Bronchial epithelial cell (primary cell): ENCODE data around the gene CORO7. TPM values are rescaled to one million over a fixed set of nuclear protein-coding genes. Genes with fewer than 3 reads are reported as not detected.

ENCODE experiments used
- DNase-seq: peaks from one replicate; pipeline ENCODE4 v3.0.0-alpha.2; 2010; ENCODE audit warnings: low read depth
- FAIRE-seq: peaks from 2 replicates; lab custom pipeline; 2011; peaks lifted over from hg19 to GRCh38; lab: Jason Lieb, UNC
- H3K27me3 ChIP-seq: 2 replicates; pipeline ENCODE4 v1.5.1; 2011; ENCODE audit warnings: low read length; ENCODE audit not compliant: control insufficient read depth, insufficient read depth
- H3K36me3 ChIP-seq: 2 replicates; pipeline ENCODE4 v1.5.1; 2011; ENCODE audit warnings: low read length; ENCODE audit not compliant: control insufficient read depth, insufficient read depth
- H3K4me3 ChIP-seq: 2 replicates; pipeline ENCODE4 v1.5.1; 2011; ENCODE audit warnings: mild to moderate bottlenecking, low read depth, low read length, control low read depth
- CTCF ChIP-seq: IDR thresholded peaks from 2 replicates; pipeline ENCODE4 v1.5.1; 2011; ENCODE audit warnings: mild to moderate bottlenecking, moderate library complexity, low read length, control low read depth, inconsistent platforms; ENCODE audit not compliant: insufficient read depth, severe bottlenecking
- total RNA-seq: library from RNA; depleted of rRNA; stranded (reverse); fragments of >200 nt; gene quantifications from 2 replicates; pipeline ENCODE4 v1.2.1, GENCODE V29; 2014

The CORO7 gene
- total RNA-seq, 1 donor from 2014 or later = 7.6 TPM

- no peak for DNase-seq
- TF ChIP-seq CTCF = no peak
- Histone ChIP-seq H3K4me3 (peak within 1 kb of the TSS; percentile 57), H3K27me3 (no peaks in the 10 kb centered on the region), H3K36me3 (peaks cover 3% of the 10 kb centered on the region)
- no peak for FAIRE-seq
Observed at GRCh38 chr16:4371357-4372000, 44.9 kb downstream of the CORO7 start, which contains the start of gene VASN. Gene VASN (plus strand): TSS chr16:4371848. CDS start chr16:4380878, 9,030 bp downstream.

GRCh38 chr16:4370570-4371356 is 45.6 kb downstream of the CORO7 start:
- FAIRE-seq = no peak
- Histone ChIP-seq H3K4me3 (no peak overlapping the region), H3K27me3 (no peaks in the 10 kb centered on the region), H3K36me3 (peaks cover 3% of the 10 kb centered on the region)
- no peak for DNase-seq
- no peak for TF ChIP-seq CTCF

GRCh38 chr16:4370151-4370550 is 46.2 kb downstream of the CORO7 start:
- FAIRE-seq = no peak

GRCh38 chr16:4369007-4369733 is 47.2 kb downstream of the CORO7 start:
- FAIRE-seq = peak; percentile 73

More at GRCh38 chr16:4370151-4370550, 46.2 kb downstream of the CORO7 start:
- Histone ChIP-seq H3K4me3 (no peak overlapping the region), H3K36me3 (peaks cover 3% of the 10 kb centered on the region), H3K27me3 (no peaks in the 10 kb centered on the region)
- no peak for TF ChIP-seq CTCF
- no peak for DNase-seq

GRCh38 chr16:4367393-4367856 is 49.0 kb downstream of the CORO7 start:
- no peak overlapping the region for H3K4me3 ChIP-seq
- DNase-seq = no peak
- FAIRE-seq = no peak

More at GRCh38 chr16:4369007-4369733, 47.2 kb downstream of the CORO7 start:
- Histone ChIP-seq H3K27me3 (no peaks in the 10 kb centered on the region), H3K4me3 (no peak overlapping the region), H3K36me3 (peaks cover 9% of the 10 kb centered on the region)
- peak; percentile 77 for DNase-seq
- TF ChIP-seq CTCF = no peak

More at GRCh38 chr16:4367393-4367856, 49.0 kb downstream of the CORO7 start:
- H3K36me3 ChIP-seq = peaks cover 10% of the 10 kb centered on the region
- no peaks in the 10 kb centered on the region for H3K27me3 ChIP-seq
- TF ChIP-seq CTCF = no peak
